ENCODE measurements around the gene IDE.
"Not testable (repeated sequence)": the region's sequence is repeated elsewhere in the genome, so short reads cannot be mapped to it uniquely, and the experiment has no call there.

The IDE gene

GRCh38 chr10:92593619-92594588 lies 20.0 kb upstream of the IDE start:
- DNase-seq (ENCODE audit: low read depth), result no peak
- no peak for TF ChIP-seq CTCF (IDR thresholded peaks at IDR 0.05; ENCODE audit: insufficient read depth, low read depth, low read length, missing control alignments)
- H3K4me3 ChIP-seq (ENCODE audit: low read length), result peak overlapping the region; percentile 88

GRCh38 chr10:92592761-92593618 lies 19.1 kb upstream of the IDE start, which contains the start of gene KIF11:
TSS of gene KIF11 (plus strand) at chr10:92593130. CDS start at chr10:92593376, 246 bp downstream.
- peak within 1 kb of the TSS; percentile 88 for H3K4me3 ChIP-seq (ENCODE audit: low read length)
- TF ChIP-seq CTCF (IDR thresholded peaks at IDR 0.05; ENCODE audit: insufficient read depth, low read depth, low read length, missing control alignments), result no peak
- peak; percentile 97 for DNase-seq (ENCODE audit: low read depth)

GRCh38 chr10:92591550-92592022 lies 17.7 kb upstream of the IDE start:
- TF ChIP-seq CTCF (IDR thresholded peaks at IDR 0.05; ENCODE audit: insufficient read depth, low read depth, low read length, missing control alignments), result no peak
- H3K4me3 ChIP-seq (ENCODE audit: low read length), result peak overlapping the region; percentile 88
- peak; percentile 98 for DNase-seq (ENCODE audit: low read depth)

GRCh38 chr10:92590623-92591549 lies 17.0 kb upstream of the IDE start:
- peak; percentile 49 for DNase-seq (ENCODE audit: low read depth)
- H3K4me3 ChIP-seq (ENCODE audit: low read length), result peak overlapping the region; percentile 88
- peak; percentile 32 for TF ChIP-seq CTCF (IDR thresholded peaks at IDR 0.05; ENCODE audit: insufficient read depth, low read depth, low read length, missing control alignments)

GRCh38 chr10:92582347-92582746 lies 8.5 kb upstream of the IDE start:
- H3K4me3 ChIP-seq (ENCODE audit: low read length), result not testable (repeated sequence)
- DNase-seq (ENCODE audit: low read depth), result peak; percentile 57

GRCh38 chr10:92575961-92576360 lies 2.1 kb upstream of the IDE start:
- H3K4me3 ChIP-seq (ENCODE audit: low read length), result no peak overlapping the region
- TF ChIP-seq CTCF (IDR thresholded peaks at IDR 0.05; ENCODE audit: insufficient read depth, low read depth, low read length, missing control alignments), result no peak
- peak; percentile 87 for DNase-seq (ENCODE audit: low read depth)

Data from epithelial cell of esophagus (primary cell).